A549 (cell line): ENCODE results near the gene TAF1.

Experiments used
- BCL3 ChIP-seq: fragments of >200 bp; sonication (Bioruptor Twin); formaldehyde crosslinking; IDR thresholded peaks from 3 replicates; pipeline ENCODE4 v1.6.1; 2016
- CTCF ChIP-seq: fragments of >200 bp; sonication (Bioruptor Twin); formaldehyde crosslinking; IDR thresholded peaks from 3 replicates; pipeline ENCODE4 v1.5.1; 2016
- JUNB ChIP-seq: fragments of >200 bp; sonication (Bioruptor Twin); formaldehyde crosslinking; IDR thresholded peaks from 2 replicates; pipeline ENCODE4 v1.6.1; 2016
- REST ChIP-seq: fragments of 200-600 bp; sonication (generic); IDR thresholded peaks from 2 replicates; pipeline ENCODE4 v1.6.1; 2016; ENCODE audit warnings: antibody characterized with exemption, mild to moderate bottlenecking, moderate library complexity
- ZFP36 ChIP-seq: fragments of 450-650 bp; IDR thresholded peaks from 2 replicates; pipeline ENCODE4 v1.6.1; 2014; ENCODE audit warnings: borderline replicate concordance; ENCODE audit not compliant: partially characterized antibody

- TF ChIP-seq BCL3 (no peak), CTCF (no peak), REST (no peak), ZFP36 (no peak), JUNB (no peak)
Measured at GRCh38 chrX:71396576-71396975, 30.4 kb downstream of the TAF1 start.
